Gastroesophageal sphincter (tissue), 3 donors: ENCODE data around the gene PYM1.

Experiments used
- EP300 ChIP-seq: sonication (generic); formaldehyde crosslinking; IDR thresholded peaks from one replicate; pipeline ENCODE4 v1.6.1; 2017; ENCODE audit warnings: antibody characterized with exemption, mild to moderate bottlenecking
- POLR2A ChIP-seq, 2 donors: fragments of 450-650 bp; IDR thresholded peaks; one replicate each; pipeline ENCODE4 v1.6.1; 2017; ENCODE audit warnings: antibody characterized with exemption in 2 of 2, mild to moderate bottlenecking in 2 of 2, moderate library complexity in 1 of 2
- TF ChIP-seq, protein P1 (sequence below), 4 experiments: fragments of 200-600 bp in 2 of 4; fragments of 450-650 bp in 2 of 4; sonication (generic) in 1 of 4; IDR thresholded peaks; one replicate each; pipeline ENCODE4 v1.5.1; 2017 to 2019; ENCODE audit warnings: antibody characterized with exemption in 4 of 4, mild to moderate bottlenecking in 2 of 4, moderate library complexity in 2 of 4

DNA sequence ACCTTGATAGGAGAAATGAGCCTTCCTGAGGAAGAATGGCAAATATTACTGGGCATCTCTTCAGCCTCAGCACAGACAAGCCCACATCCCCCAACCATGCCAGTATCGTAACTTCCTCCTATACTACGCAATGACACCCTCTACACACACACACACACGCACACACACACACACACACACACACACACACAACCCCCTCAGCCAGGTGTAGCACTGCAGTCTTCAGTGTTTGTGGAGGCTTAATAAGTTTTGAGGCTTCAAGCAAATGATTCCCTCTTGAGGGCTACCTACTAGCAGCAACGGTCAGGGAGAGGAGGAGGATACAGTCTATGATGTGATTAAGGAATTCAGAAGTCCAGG, 4.8 kb upstream of the PYM1 start:
- TF ChIP-seq, protein P1, sequence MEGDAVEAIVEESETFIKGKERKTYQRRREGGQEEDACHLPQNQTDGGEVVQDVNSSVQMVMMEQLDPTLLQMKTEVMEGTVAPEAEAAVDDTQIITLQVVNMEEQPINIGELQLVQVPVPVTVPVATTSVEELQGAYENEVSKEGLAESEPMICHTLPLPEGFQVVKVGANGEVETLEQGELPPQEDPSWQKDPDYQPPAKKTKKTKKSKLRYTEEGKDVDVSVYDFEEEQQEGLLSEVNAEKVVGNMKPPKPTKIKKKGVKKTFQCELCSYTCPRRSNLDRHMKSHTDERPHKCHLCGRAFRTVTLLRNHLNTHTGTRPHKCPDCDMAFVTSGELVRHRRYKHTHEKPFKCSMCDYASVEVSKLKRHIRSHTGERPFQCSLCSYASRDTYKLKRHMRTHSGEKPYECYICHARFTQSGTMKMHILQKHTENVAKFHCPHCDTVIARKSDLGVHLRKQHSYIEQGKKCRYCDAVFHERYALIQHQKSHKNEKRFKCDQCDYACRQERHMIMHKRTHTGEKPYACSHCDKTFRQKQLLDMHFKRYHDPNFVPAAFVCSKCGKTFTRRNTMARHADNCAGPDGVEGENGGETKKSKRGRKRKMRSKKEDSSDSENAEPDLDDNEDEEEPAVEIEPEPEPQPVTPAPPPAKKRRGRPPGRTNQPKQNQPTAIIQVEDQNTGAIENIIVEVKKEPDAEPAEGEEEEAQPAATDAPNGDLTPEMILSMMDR (IDR thresholded peaks at IDR 0.05) = no peak
- no peak for TF ChIP-seq POLR2A (IDR thresholded peaks at IDR 0.05)
- no peak for TF ChIP-seq EP300
